Measurements from ENCODE around the gene RAB30.

The RAB30 gene, protein sequence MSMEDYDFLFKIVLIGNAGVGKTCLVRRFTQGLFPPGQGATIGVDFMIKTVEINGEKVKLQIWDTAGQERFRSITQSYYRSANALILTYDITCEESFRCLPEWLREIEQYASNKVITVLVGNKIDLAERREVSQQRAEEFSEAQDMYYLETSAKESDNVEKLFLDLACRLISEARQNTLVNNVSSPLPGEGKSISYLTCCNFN

DNA sequence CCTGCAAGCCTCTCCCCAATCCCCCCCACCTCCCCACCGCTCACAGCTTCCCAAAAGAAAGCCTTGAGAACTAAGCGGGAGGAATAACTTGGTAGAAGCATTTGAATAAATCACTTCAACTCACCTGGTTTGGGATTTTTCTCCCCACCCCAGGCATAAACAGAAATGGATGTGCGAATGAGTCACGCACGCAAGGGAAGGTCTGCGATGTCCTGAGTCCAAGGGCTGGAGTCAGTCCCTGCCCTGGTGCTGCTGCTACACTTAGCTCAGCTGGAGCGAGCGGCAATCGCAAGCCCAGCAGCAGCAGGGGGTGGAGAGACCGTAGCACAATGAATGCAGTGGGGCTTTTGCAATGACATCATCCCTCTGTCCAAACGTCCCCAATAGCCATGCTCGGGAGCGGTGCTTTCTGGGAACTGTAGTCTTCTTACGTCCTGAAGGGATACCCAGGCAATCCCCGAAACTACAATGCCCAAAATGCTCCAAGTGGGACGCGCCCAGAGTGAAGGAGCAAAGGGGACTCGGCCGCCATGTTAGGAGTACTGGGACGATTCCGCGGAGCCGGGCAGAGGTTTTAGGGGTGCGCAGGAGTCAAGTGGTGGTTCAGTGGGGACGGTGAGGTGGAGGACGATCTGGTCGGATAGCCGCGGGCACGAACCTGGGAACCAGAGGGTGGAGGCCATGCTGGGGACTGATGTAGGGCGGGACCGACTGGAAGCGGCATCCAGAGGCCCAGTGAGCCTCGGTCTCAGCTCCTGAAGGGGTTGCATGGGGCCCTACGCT is at the start of gene RAB30:
Gene RAB30, minus strand, starts transcription at position 331 of the 783 bp plus-strand sequence. CDS start 74,581 bp downstream, outside the sequence.
- peak; percentile 98 for DNase-seq

DNA sequence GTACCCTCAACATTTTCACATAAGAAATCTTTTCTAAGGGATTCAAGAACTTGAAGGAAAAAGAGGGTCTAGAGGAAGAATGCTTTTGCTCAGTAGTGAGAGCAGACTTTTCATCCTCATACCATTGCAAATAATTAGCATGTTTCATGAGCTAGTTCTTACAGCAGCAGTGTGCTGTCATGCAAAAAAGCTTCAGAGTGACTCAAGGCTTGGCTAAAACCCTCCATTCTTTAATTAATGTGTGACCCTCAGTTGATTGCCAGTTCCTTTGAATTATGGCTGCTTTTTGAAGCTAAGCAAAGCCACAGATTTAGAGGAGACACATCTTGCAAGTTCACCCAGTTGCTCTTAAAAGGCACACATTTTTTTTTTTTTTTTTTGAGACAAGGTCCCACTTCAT is 48.6 kb upstream of the RAB30 start:
- no peak for DNase-seq

DNA sequence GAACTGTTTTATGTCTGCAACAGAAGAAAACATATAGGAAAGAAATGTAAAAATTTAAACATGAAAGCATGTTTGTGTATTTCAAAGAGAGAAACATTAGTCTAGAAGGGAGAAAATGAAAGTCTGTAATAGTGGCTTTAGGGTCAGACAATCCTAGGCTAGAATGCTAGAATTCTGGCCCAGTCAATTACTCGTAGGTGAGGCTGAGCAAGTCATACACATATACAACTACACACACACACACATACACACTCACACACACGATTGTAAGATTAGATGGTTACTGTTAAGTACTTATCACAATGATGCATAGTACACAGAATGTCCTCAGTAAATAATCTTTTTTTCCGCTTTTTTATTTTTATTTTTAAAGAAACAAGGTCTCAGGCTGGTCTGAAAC is 47.5 kb upstream of the RAB30 start:
- no peak for DNase-seq

DNA sequence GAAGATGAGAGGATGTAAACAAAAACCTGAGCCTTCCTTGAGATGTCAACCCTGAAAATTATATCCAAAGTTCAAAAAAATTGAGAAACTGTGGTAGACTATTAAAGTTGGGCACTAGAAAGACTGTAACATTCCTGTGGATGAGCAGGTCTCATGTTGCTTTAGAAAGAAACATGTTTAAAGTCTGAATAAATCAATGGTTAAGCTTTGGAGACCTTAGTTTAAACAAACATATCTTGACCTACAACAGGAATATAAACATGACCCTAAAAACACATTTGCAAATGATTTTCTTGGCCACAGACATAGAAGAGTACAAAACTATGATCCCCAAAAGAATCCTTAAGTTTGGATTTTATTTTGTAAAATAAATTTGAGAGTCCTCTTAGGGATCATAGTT is 47.1 kb upstream of the RAB30 start:
- no peak for DNase-seq

DNA sequence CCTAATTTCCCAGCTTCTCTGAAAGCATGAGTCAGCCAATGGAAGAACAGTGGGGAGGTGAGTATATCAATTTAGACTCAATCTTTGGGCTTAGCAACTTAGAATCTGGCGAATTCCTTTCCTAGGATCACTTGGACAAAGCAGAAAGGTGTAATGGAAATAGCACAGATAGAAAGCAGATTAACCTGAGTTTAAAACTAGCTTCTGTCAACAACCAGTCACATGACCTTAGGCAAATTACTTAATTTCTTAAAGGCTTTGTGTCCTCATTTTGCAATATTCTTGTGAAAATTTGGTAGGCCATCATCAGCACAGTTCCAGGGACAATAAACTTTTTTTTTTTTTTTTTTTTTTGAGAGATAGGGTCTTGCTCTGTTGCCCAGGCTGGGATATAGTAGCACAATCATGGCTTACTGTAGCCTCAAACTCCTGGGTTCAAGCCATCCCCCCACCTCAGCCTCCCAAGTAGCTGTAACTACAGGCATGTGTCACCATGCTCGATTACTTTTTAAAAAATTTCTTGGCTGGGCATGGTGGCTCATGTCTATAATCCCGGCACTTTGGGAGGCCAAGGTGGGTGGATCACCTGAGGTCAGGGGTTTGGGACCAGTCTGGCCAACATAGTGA is 44.4 kb upstream of the RAB30 start:
- no peak for DNase-seq

DNA sequence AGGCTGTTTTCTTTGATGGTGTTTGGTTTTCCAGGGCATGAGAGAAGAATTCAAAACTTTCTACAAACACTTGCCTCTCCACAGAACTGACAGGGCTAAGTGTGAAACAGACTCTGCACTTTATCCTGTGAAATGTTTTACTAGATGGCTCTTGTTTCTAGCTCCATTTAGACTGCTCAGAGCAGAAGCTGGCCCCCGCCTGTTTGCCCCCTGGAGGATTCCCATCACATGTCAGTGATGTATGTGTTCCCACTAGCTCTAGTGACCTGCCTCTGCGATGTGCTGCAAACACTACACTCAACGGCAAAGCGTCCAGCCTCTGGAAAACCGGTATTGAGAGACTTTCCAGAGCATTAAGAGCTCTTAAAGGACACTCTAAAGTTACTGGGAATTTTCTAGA is 43.9 kb upstream of the RAB30 start:
- peak; percentile 14 for DNase-seq

DNA sequence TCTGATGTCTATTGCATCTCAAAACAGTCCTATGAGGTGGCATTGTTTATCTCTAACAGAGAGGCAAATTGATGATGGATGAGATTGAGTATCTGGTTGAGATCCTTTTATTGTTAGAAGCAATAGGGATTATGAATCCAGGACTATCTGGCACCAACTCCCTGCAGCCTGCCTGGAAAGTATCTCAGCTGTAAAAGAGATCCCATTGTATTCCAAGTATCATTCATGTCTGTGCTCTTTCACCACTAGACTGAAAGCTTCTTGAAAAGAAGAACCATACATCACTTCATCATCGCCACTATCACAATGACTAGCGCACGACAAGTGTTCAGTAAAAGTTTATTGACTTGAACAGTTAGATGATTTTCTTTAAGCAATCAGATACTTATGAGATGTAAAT is 43.3 kb upstream of the RAB30 start:
- no peak for DNase-seq

DNA sequence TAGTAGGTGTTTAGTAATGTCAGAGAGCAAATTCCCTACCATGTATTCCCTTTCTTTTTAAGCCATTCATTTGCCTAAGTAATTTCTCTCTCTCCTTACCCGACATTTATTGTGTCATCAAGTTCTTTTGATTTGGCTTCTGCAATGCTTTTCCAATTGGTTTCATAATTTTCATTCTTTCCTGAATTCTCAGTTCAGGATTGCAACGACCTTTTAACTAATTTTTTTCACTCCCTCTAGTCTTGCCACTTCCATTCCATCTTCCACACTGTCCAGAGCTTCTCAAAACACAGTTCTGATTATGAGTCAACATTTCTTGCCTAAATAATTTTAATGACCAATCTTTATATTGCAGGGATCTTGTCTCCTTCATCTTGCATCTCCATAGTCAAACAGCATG is 41.2 kb upstream of the RAB30 start:
- no peak for DNase-seq

DNA sequence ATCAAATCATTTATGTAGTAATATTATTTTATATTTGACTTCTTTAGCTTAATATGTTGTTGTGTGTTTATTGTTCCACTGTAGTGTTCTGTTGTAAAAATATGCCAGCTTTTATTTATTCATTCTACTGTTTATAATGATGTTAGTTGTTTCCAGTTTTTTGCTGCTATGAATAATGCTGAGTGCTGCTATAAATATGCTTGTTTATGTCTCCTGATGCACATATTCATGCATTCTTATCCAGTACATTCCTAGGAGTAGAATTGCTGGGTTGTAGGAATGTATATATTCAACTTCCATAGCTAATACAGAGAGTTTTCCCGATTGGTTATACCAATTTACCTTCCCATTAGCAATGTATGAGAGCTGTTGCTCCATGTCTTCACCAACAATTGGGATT is 33.5 kb upstream of the RAB30 start:
- no peak for DNase-seq

DNA sequence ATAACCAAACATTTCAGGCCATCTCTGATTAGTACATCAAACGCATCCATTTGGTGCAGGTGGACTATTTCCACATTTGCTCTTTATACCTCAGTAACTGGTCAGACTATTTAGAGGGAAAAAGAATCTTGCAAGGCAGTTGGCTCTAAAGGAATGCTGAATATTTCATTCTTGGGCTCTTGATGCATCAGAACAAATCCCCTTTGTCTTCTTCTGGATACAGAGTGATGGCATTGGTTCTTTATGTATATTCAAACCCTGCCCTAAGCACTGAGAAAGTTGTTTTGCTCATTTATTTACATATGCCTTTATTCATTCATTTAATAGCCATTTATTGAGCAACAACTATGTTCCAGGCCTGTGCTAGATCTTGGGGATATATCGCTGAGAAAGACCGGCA is 31.1 kb upstream of the RAB30 start:
- DNase-seq: no peak

DNA sequence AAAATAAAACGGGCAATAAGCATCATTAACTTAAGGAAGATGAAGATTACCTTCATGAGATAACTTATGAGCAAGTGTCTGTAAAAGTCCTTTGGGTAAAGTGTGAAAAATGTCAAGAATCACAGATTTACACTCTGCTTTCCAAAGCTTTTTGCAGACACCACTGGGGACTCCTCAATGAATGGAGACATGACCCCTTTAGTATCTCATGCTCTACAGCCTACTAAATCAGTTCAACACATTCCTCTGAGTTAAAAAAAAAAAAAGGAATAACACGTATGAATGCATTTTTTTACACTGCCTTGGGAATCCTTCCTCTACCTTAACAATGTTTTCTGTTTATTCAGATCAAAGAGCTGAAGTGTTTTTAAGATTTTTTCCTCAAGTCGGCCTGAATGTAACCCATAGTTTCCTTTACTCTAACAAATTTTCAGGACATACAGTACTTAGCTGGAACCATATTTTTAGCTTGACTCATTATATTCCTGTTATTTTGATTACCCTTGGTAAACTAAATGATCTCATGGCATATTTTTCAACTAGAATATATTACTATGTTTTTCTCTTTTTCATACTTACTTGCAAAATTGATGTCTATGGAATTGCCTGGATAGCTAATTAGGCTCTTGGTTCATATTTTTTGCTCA is 25.9 kb upstream of the RAB30 start:
- DNase-seq: no peak

DNA sequence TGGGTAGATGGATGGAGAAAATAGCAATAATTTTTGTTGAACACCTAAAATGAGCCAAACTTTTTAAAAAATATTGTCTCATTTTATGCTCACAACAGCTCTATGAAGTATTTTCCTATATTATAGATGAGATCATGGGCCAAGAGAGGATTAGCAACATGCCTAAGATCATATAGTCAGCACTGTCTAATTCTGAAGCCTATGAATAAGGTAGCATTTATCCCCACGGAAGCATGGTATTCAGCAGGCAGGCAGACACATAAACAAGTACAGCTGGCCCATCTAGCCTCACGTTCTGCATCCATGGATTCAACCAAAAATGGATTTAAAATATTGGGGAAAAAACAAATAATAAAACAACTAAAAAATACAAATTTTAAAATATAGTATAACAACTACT is 21.9 kb upstream of the RAB30 start:
- no peak for DNase-seq

DNA sequence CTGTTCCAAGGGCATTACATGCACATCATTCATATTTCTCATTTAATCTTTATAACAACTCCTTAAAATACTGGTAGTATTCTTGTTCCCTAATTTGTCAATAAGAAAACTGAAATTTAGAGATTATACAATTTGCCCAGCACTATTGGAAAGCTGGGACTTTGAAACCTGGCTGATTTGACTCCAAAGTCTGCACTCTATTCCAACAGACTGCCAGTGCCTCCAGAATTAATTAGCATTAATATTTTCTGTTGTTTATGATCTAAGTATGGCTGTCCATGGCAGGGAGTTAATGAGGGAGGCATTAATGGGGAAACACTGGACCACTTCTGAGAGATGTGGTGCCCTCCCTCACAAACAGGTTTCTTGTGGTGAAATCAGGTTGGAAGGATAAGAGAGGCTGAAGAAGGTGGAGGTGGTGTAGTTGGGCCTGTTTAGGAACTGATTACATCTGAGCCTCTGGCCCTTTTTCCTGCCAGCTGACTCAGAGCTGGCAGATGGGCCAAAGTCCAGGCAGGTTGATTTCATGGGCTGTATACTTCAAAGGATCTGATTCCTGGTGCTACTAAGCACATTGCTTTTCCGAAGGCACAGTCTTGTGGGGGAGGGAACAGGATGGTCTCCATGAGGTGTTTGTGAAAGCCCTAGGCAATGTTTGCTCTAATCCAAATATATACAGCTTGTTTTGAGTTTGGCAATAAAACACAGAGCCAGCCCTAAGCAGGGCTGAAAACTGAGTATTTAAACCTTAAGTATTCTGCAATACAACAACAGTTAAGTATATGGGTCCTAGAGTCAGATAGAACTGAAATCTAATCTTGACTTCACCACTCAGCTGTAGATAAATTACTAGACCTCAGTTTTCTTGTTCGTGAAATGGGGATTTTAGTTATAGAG is 21.0 kb upstream of the RAB30 start:
- peak; percentile 27 for DNase-seq

DNA sequence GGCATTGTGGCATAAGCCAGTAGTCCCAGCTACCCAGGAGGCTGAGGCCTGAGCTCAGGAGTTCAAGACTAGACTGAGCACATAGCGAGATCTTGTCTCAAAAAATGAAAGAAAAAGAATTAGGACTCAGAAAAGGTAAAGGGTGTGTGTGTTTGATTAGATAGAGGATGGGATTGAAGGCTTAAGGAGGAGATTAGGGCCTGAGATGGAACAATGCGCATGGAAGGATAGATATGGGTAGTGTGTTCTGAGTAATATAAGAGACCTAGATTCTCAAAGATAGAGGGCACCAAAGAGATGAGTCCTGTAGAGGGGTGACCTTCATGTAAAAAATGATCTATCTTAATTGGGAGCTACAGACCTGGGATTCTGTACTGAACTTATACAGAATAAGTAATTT is 17.3 kb upstream of the RAB30 start:
- no peak for DNase-seq

DNA sequence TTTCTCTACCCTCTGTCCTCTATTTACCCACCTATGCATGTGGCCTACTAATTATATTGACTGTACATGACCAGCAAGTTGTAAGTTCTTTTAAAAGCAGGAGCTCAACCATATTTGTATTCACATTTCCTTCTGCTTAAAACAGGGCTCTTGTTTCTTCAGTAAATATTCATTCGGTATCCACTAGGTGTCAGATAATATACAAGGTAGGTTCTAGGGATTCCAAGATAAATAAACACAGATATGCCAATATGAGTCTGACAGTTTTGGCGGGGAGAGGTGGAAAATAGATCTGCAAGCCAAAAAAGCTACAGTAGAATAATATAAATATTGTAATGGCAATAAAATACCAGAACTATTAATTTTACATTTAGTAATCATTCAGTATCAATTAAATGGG is 15.3 kb upstream of the RAB30 start:
- DNase-seq: peak; percentile 53

DNA sequence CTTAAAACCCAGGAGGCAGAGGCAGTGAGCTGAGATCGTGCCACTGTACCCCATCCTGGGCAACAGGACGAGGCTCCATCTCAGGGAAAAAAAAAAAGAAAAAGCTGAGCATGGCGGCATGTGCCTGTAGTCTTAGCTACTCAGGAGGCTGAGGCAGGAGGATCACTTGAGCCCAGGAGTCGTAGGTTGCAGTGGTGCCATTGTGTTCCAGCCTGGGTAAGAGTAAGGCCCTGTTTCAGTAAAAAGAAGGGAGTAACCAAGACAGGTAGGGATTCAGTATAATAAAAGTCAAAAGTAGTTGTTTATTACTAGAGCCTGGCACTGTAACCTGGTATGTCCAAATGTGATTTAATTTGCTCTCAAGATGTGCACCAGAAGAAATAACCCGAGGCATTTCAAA is 8.1 kb upstream of the RAB30 start:
- DNase-seq: no peak

DNA sequence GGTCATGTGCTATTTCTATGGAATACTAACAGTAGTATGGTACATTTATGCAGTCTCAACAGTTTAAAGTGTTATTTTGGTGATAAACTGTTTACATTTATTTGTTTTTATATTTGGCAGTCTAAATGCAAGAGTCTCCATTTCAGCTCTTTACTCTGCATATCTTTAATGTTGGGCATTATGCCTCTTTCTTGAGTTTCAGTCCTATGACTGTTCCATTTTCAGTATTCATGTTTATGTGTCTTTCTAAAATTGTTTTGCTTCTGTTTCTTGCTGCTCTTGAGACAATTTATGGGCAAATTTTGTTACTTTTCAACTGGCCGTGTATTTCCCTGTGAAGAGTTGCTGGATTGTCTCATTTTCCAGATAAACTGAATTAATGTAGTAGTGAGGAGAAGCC is 6.6 kb upstream of the RAB30 start:
- no peak for DNase-seq

DNA sequence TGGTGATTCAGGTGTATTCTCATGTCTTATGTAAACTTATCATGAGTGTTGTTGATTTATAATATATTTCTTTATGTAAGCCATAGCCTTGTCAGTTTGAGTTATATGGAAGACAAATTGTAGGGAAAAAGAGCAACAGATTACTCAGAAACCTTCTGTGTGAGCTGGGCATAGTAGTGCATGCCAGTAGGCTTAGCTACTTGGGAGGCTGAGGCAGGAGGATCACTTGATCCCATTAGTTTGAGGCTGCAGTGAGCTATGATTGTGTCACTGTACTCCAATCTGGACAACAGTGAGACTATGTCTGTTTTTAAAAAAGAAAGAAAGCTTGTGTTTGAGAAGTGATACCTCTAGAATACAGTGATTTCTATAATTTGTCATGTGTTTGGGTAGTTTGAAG is 2.2 kb upstream of the RAB30 start:
- no peak for DNase-seq

DNA sequence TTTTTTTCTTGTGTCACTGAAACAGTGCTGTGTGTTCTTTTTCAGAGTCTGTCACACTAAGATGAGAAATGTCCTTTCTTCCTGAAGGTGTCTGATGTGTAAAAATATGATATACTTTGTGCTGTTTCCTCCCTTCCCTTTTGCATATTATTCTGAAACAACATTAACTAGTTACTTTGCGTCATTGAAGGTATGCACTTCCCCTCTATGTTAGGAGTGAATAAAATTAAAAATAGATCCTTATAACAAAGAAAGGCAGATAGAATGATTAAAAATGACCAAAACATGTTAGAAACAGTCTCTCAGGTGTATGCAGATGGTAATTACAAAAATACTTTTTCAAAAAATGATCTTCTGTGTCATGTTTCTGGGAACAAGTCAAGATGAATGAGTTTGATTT is 1.6 kb upstream of the RAB30 start:
- no peak for DNase-seq

DNA sequence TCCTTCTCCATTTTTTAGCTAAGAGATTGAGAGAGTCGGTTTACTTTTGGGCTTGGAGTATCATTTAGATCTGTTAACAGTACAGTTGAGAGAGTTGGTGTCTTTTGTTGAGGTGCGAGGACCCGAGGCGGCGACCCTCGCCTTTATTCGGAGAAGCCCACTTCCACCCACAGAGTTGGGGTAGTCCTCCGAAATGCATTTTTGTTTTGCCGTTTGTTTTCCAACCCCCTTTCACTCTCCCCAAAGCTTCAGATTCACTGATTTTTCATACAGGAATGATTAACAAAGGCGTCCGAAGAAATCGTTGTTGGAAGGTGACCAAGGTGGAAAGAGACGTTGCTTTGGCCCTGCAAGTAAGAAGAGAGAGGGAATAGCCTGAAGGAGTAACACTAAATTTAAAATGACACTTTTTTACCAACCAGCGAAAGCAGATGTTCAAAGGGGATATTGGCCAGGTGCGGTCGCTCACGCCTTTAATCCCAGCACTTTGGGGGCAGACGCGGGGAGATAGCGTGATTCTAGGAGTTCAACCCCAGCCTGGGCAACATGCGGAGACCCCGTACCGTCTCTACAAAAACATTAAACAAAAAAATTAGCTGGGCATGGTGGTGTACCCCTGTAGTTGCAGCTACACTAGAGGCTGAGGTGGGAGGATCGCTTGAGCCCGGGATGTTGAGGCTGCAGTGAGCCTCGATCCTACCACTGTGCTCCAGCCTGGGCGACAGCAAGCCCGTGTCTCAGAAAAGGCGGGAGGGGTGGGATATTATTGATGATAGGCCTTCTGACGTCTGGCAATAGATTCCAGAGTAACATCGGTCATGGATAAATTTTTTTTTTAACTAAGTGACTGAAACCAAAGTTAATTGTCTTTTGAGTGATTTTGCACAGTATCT is 899 bp upstream of the RAB30 start:
- no peak for DNase-seq

DNA sequence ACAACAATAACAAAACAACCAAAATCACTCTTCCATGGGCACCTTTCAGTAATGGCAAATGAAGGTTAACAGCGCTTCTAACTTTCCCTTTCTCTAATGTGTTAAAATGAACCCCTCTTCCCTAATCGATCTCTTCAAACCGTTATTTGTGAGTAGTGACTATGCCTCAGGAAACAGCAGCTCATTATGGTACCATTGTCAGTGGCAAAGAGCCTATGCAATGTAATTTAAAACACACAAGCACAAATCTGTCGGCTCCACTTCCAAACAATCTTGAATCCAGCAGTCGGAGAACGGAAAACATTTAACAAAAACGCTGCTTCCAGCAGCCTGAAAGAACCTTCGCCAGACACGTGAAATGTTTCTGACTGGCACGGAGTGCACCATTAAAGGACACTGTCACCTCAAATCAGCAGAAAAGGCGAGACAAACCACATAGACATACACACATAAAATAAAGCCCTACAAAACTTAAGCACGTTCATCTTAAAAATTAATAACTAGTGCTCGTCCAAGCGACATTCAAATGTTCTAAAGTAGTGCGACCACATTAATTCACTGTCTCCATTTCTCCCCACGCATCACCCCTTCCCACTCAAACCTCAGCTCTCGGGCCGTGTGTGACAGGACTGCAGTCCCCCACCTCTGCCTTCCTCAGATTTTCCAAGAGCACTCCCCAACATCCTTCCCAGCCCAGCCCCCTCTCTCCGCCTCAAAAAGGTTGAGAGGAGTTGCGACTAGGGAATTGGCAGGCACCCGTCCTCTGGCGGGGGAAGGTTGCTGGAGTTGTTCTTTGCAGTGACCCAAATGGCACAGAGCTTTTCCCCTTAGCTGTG is 748 bp downstream of the RAB30 start:
- DNase-seq: no peak

All from NCI-H510A treated with DMSO at 0.1 percent for 48 hours (cell line).